SK-N-SH (cell line): Measurements from ENCODE around the gene TMEM59. TPM values are rescaled to one million over a fixed set of nuclear protein-coding genes. Genes with fewer than 3 reads are reported as not detected.

Source experiments
- CTCF ChIA-PET: fragments of 300-600, 350-600 bp; formaldehyde crosslinking; extraction: SDS; loops from one replicate; lab custom pipeline; 2021; lab: Yijun Ruan, JAX
- POLR2A ChIA-PET: fragments of 350-600 bp; sonication (Branson Sonifier 250); formaldehyde crosslinking; extraction: SDS; loops from one replicate; lab custom pipeline; 2020; ENCODE audit warnings: antibody characterized with exemption, inconsistent platforms; lab: Yijun Ruan, JAX
- DNase-seq: peaks from one replicate; pipeline ENCODE4 v3.0.0; 2012
- H2AFZ ChIP-seq: fragments of 200-600 bp; sonication (generic); 2 replicates; pipeline ENCODE4 v1.8.1; 2016; ENCODE audit warnings: antibody characterized with exemption, mild to moderate bottlenecking, low read depth
- H3F3A ChIP-seq: fragments of 200-600 bp; sonication (generic); replicated peaks from 2 replicates; pipeline ENCODE3; 2016; ENCODE audit warnings: antibody characterized with exemption, mild to moderate bottlenecking; ENCODE audit not compliant: insufficient read depth
- H3K27ac ChIP-seq, 2 experiments: fragments of 200-500 bp in 1 of 2; fragments of 200-600 bp in 1 of 2; sonication (Bioruptor generic) in 1 of 2; sonication (generic), shearing (Covaris generic) in 1 of 2; 2 replicates each; pipeline versions ENCODE4 v1.5.1 to v1.6.1; 2014 to 2016; ENCODE audit warnings: low read depth in 2 of 2, inconsistent platforms in 1 of 2, low read length in 1 of 2, mild to moderate bottlenecking in 1 of 2, mixed read lengths in 1 of 2
- H3K27me3 ChIP-seq: fragments of 200-600 bp; sonication (generic), shearing (Covaris generic); 2 replicates; pipeline ENCODE4 v1.6.1; 2016; ENCODE audit warnings: mixed run types; ENCODE audit not compliant: insufficient read depth
- H3K36me3 ChIP-seq, 2 experiments: fragments of 200-500 bp in 1 of 2; fragments of 200-600 bp in 1 of 2; sonication (Bioruptor generic) in 1 of 2; sonication (generic) in 1 of 2; replicated peaks in 1 of 2; 2 replicates each; pipeline versions ENCODE3 to v1.5.1; 2014 to 2016; ENCODE audit warnings: low read length in 1 of 2, mild to moderate bottlenecking in 1 of 2; ENCODE audit not compliant: insufficient read depth in 2 of 2, control insufficient read depth in 1 of 2
- H3K4me1 ChIP-seq, 2 experiments: fragments of 200-500 bp in 1 of 2; fragments of 200-600 bp in 1 of 2; sonication (Bioruptor generic) in 1 of 2; sonication (generic), shearing (Covaris generic) in 1 of 2; 2 replicates each; pipeline versions ENCODE4 v1.5.1 to v1.6.1; 2014 to 2016; ENCODE audit warnings: low read depth in 1 of 2, low read length in 1 of 2, mixed run types in 1 of 2; ENCODE audit not compliant: insufficient read depth in 2 of 2, control insufficient read depth in 1 of 2
- H3K4me2 ChIP-seq: fragments of 200-600 bp; sonication (generic), shearing (Covaris generic); 2 replicates; pipeline ENCODE4 v1.6.1; 2017; ENCODE audit warnings: mixed run types
- H3K4me3 ChIP-seq, 2 experiments: fragments of 200-500 bp in 1 of 2; fragments of 200-600 bp in 1 of 2; sonication (Bioruptor generic) in 1 of 2; sonication (generic), shearing (Covaris generic) in 1 of 2; 2 replicates each; pipeline versions ENCODE4 v1.5.1 to v1.8.1; 2014 to 2016; ENCODE audit warnings: low read depth in 2 of 2, inconsistent platforms in 1 of 2, low read length in 1 of 2, mild to moderate bottlenecking in 1 of 2, mixed read lengths in 1 of 2, moderate library complexity in 1 of 2
- H3K79me2 ChIP-seq: fragments of 200-600 bp; sonication (generic); 2 replicates; pipeline ENCODE4 v1.8.1; 2017; ENCODE audit warnings: mild to moderate bottlenecking; ENCODE audit not compliant: insufficient read depth
- H3K9ac ChIP-seq: fragments of 200-600 bp; sonication (generic); 2 replicates; pipeline ENCODE4 v1.6.1; 2017; ENCODE audit warnings: mixed run types
- H3K9me2 ChIP-seq: fragments of 200-600 bp; sonication (generic); 2 replicates; pipeline ENCODE4 v1.6.1; 2017; ENCODE audit warnings: mixed run types
- H3K9me3 ChIP-seq: fragments of 200-600 bp; sonication (generic); 2 replicates; pipeline ENCODE4 v1.6.1; 2017; ENCODE audit warnings: mixed run types, mild to moderate bottlenecking, moderate library complexity
- H4K20me1 ChIP-seq: fragments of 200-600 bp; sonication (generic); 2 replicates; pipeline ENCODE4 v1.6.1; 2017; ENCODE audit warnings: mild to moderate bottlenecking, mixed run types; ENCODE audit not compliant: insufficient read depth
- CHD2 ChIP-seq: fragments of 150-350 bp; IDR thresholded peaks from 2 replicates; pipeline ENCODE4 v1.6.1; 2018; ENCODE audit warnings: low read length; ENCODE audit not compliant: partially characterized antibody
- ELF1 ChIP-seq: IDR thresholded peaks from 2 replicates; pipeline ENCODE4 v1.4.0; 2012
- EZH2phosphoT487 ChIP-seq: fragments of 200-600 bp; sonication (generic); IDR thresholded peaks from 2 replicates; pipeline ENCODE4 v1.6.1; 2017; ENCODE audit warnings: low read depth, mixed run types, mild to moderate bottlenecking, antibody characterized with exemption, moderate library complexity, borderline replicate concordance
- FOSL2 ChIP-seq: IDR thresholded peaks from 2 replicates; pipeline ENCODE4 v1.4.0; 2012; ENCODE audit warnings: low read depth, mild to moderate bottlenecking, moderate library complexity, borderline replicate concordance
- FOXJ3 ChIP-seq: sonication (generic); formaldehyde crosslinking; IDR thresholded peaks from 2 replicates; pipeline ENCODE4 v1.5.1; 2020; ENCODE audit warnings: mild to moderate bottlenecking, missing genetic modification reagents
- FOXM1 ChIP-seq: IDR thresholded peaks from 2 replicates; pipeline ENCODE4 v1.4.0; 2012; ENCODE audit warnings: low read depth, mild to moderate bottlenecking
- IRF3 ChIP-seq: fragments of 150-350 bp; IDR thresholded peaks from 2 replicates; pipeline ENCODE4 v1.6.1; 2016; ENCODE audit warnings: mild to moderate bottlenecking, low read depth, low read length
- MAX ChIP-seq: IDR thresholded peaks from 2 replicates; pipeline ENCODE4 v1.4.0; 2012; ENCODE audit warnings: low read depth
- MEF2A ChIP-seq: IDR thresholded peaks from 2 replicates; pipeline ENCODE4 v1.4.0; 2012; ENCODE audit warnings: low read depth, borderline replicate concordance
- MXI1 ChIP-seq: IDR thresholded peaks from 2 replicates; pipeline ENCODE4 v1.6.1; 2012; ENCODE audit warnings: mild to moderate bottlenecking, low read depth, low read length, improper control_type of control experiment
- NFIC ChIP-seq: IDR thresholded peaks from 2 replicates; pipeline ENCODE4 v1.4.0; 2012; ENCODE audit warnings: borderline replicate concordance
- RCOR1 ChIP-seq: fragments of 150-350 bp; IDR thresholded peaks from 2 replicates; pipeline ENCODE4 v1.6.1; 2017; ENCODE audit warnings: antibody characterized with exemption, low read length
- REST ChIP-seq: IDR thresholded peaks from 2 replicates; pipeline ENCODE4 v1.6.1; 2012; ENCODE audit warnings: mild to moderate bottlenecking, low read depth, low read length, moderate library complexity
- SMC3 ChIP-seq: IDR thresholded peaks from 2 replicates; pipeline ENCODE4 v1.6.1; 2012; ENCODE audit warnings: low read depth, low read length, improper control_type of control experiment
- TAF1 ChIP-seq: IDR thresholded peaks from 2 replicates; pipeline ENCODE4 v1.6.1; 2012; ENCODE audit warnings: low read depth, mild to moderate bottlenecking, low read length, moderate library complexity, borderline replicate concordance
- TCF12 ChIP-seq: IDR thresholded peaks from 2 replicates; pipeline ENCODE4 v1.4.0; 2012
- TEAD4 ChIP-seq: IDR thresholded peaks from 2 replicates; pipeline ENCODE4 v1.4.0; 2012; ENCODE audit warnings: mild to moderate bottlenecking, borderline replicate concordance; ENCODE audit not compliant: insufficient read depth
- USF2 ChIP-seq: fragments of 150-350 bp; IDR thresholded peaks from 2 replicates; pipeline ENCODE4 v1.6.1; 2017; ENCODE audit warnings: antibody characterized with exemption, low read length, low read depth, borderline replicate concordance
- YY1 ChIP-seq: IDR thresholded peaks from 2 replicates; pipeline ENCODE4 v1.4.0; 2012; ENCODE audit warnings: low read depth, mild to moderate bottlenecking
- WGBS: methylation state at CpG from one replicate; pipeline ENCODE4 v1.1.6; 2017; ENCODE audit warnings: low lambda C conversion rate; 5-methylcytosine and 5-hydroxymethylcytosine counted together
- polyA plus RNA-seq, 3 experiments: library from polyadenylated mRNA; depleted of rRNA; stranded (reverse); fragments of >200 nt; gene quantifications; 2 replicates each; pipeline ENCODE4 v1.2.3, GENCODE V29; 2012

Gene TMEM59
- polyA plus RNA-seq, 1 of the 3 experiments (the other 2 are of a cell fraction): 249 TPM

- TF ChIP-seq TCF12 (no peak), SMC3 (no peak), TEAD4 (no peak), NFIC (no peak), MXI1 (no peak)
These were observed 41.2 kb upstream of the TMEM59 start (continued) for GRCh38 chr1:54094001-54094729.

GRCh38 chr1:54091666-54092065 lies 38.7 kb upstream of the TMEM59 start:
- no peaks in the 10 kb centered on the region for H3K9me3 ChIP-seq
- peaks cover 0 to 14% of the 10 kb centered on the region in 2 experiments; a peak in 2 of 4 replicates for H3K4me1 ChIP-seq
- no peak overlapping the region for H3K27ac ChIP-seq
- peaks cover 0 to 22% of the 10 kb centered on the region in 2 experiments for H3K36me3 ChIP-seq
- H3K9me2 ChIP-seq: no peaks in the 10 kb centered on the region
- H3K27me3 ChIP-seq: no peaks in the 10 kb centered on the region
- no peaks in the 10 kb centered on the region for H3F3A ChIP-seq
- ChIA-PET POLR2A (no interaction called here), CTCF (interaction anchor here (3.2 kb wide), 1 partner anchor 10 kb away, joined by 11 read pairs; no protein-coding TSS in a partner anchor)
- H3K4me3 ChIP-seq: no peak overlapping the region
- H2AFZ ChIP-seq: no peak overlapping the region
- H3K79me2 ChIP-seq: no peaks in the 10 kb centered on the region
- DNase-seq: no peak
- no peaks in the 10 kb centered on the region for H4K20me1 ChIP-seq
- no peak overlapping the region for H3K4me2 ChIP-seq
- H3K9ac ChIP-seq: no peak overlapping the region
- 75% methylated on average over 3 of the region's 3 CpGs for WGBS
- TF ChIP-seq FOXM1 (no peak), FOSL2 (no peak), TAF1 (no peak), YY1 (no peak), MEF2A (no peak)

- Histone ChIP-seq H3K27ac (no peak overlapping the region), H3K79me2 (no peaks in the 10 kb centered on the region), H3K27me3 (no peaks in the 10 kb centered on the region), H3K4me2 (no peak overlapping the region), H4K20me1 (no peaks in the 10 kb centered on the region), H3K9me3 (no peaks in the 10 kb centered on the region), H3K9ac (no peak overlapping the region), H3K4me3 (no peak overlapping the region), H3K36me3 (peaks cover 0 to 20% of the 10 kb centered on the region in 2 experiments), H3K4me1 (no peaks in the 10 kb centered on the region; a peak in 1 of 4 replicates), H2AFZ (no peak overlapping the region), H3K9me2 (no peaks in the 10 kb centered on the region), H3F3A (no peaks in the 10 kb centered on the region)
- no peak for DNase-seq
- WGBS: 94% methylated on average over 5 of the region's 5 CpGs
- POLR2A ChIA-PET: no interaction called here
- CTCF ChIA-PET: no interaction called here
- TF ChIP-seq RCOR1 (no peak), TCF12 (no peak), EZH2phosphoT487 (no peak), SMC3 (no peak), USF2 (no peak), YY1 (no peak), FOXM1 (no peak), MAX (no peak), TEAD4 (no peak), FOSL2 (no peak), MXI1 (no peak), CHD2 (no peak), REST (no peak), ELF1 (no peak), IRF3 (no peak), FOXJ3 (CRISPR knock-in tag) (no peak)
These were observed 35.4 kb upstream of the TMEM59 start for GRCh38 chr1:54088385-54088784.
